Measurements from ENCODE around the gene EXOC3. TPM values are rescaled to one million over a fixed set of nuclear protein-coding genes. Genes with fewer than 3 reads are reported as not detected.

EXOC3 gene
- total RNA-seq, 2 donors from 2014 or later: 38.6 to 53.7 TPM

DNA sequence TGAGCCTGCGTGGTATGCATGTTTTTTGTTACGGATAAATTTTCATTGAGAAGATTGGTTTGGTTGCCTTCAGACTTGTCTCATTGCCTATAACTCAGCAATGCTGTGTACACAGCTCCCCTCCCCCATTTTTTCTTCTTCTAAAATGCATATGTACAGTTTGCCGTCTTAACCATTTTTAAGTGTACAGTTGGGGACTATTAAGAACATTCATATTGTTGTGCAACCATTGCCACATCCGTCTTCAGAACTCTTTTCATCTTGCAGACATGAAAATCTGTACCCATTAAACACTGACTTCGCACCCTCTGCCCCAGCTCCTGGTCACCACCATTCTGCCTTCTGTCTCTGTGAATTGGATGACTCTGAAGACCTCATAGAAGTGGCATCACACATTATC, 6.2 kb downstream of the EXOC3 start:
- Mint-ChIP-seq H3K4me1 (peaks cover 3% of the 10 kb centered on the region), H3K27me3 (ENCODE audit: insufficient read depth) (no peaks in the 10 kb centered on the region), H3K27ac (no peak overlapping the region), H3K9me3 (peaks cover 6% of the 10 kb centered on the region), H3K36me3 (ENCODE audit: low read depth) (peaks cover 75% of the 10 kb centered on the region), H3K4me3 (no peak overlapping the region)
- Histone ChIP-seq H3K4me1 (ENCODE audit: control insufficient read depth, insufficient read depth, low read length) (no peaks in the 10 kb centered on the region), H3K27ac (ENCODE audit: low read depth, low read length) (no peak overlapping the region), H3K27me3 (ENCODE audit: control insufficient read depth, insufficient read depth, low read length, poor library complexity, severe bottlenecking) (no peaks in the 10 kb centered on the region), H3K36me3 (ENCODE audit: control insufficient read depth, insufficient read depth, low read length) (peaks cover 72% of the 10 kb centered on the region), H3K9me3 (ENCODE audit: control insufficient read depth, low read length) (peaks cover 13% of the 10 kb centered on the region), H3K9ac (ENCODE audit: extremely low read depth, low read length, poor library complexity, severe bottlenecking) (no peak overlapping the region), H3K4me3 (ENCODE audit: low read length) (no peak overlapping the region)
- no peak for DNase-seq
- WGBS, 2 experiments (ENCODE audit: insufficient coverage in 1 of 2, insufficient read length in 1 of 2): 97% methylated on average over 5 of the region's 5 CpGs
- TF ChIP-seq, protein P1, sequence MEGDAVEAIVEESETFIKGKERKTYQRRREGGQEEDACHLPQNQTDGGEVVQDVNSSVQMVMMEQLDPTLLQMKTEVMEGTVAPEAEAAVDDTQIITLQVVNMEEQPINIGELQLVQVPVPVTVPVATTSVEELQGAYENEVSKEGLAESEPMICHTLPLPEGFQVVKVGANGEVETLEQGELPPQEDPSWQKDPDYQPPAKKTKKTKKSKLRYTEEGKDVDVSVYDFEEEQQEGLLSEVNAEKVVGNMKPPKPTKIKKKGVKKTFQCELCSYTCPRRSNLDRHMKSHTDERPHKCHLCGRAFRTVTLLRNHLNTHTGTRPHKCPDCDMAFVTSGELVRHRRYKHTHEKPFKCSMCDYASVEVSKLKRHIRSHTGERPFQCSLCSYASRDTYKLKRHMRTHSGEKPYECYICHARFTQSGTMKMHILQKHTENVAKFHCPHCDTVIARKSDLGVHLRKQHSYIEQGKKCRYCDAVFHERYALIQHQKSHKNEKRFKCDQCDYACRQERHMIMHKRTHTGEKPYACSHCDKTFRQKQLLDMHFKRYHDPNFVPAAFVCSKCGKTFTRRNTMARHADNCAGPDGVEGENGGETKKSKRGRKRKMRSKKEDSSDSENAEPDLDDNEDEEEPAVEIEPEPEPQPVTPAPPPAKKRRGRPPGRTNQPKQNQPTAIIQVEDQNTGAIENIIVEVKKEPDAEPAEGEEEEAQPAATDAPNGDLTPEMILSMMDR (conservative IDR thresholded peaks at IDR 0.05): no peak

DNA sequence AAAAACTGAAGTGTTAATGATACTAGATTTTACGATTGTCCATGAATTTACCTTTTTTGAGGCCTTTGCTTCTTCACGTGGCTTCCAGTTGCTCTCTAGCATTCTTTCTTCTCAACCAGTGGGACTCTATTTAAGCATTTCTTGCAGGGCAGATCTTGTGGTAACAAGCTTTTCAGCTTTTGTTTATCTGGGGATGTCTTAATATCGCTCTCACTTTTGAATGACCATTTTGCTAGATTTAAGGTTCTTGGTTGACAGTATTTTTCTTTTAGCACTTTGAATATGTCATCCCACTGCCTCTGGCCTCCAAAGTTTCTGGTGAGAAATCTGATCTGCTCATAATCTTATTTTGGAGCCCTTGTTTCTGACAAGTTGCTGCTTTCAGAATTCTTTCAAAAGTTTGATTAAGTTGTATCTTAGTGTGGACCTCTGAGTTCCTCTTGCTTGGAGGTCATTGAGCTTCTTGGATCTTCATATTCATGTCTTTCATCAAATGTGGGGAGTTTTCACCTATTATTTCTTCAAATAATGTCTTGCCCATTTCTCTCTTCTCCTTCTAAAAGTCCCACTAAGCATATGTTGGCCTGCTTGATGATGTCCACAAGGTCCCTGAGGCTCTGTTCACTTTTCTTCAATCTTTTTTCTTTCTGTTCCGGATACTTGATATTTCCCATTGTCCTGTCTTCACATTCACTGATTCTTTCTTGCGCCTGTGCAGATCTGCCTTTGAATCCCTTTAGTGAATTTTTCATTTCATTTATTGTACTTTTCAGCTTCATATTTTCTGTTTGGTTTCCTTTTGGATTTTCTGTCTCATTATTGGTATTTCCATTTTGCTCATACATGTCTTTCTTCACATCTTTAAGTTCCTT, 8.8 kb downstream of the EXOC3 start:
- no peaks in the 10 kb centered on the region for H3K4me1 Mint-ChIP-seq
- DNase-seq: no peak
- Histone ChIP-seq H3K4me1 (ENCODE audit: control insufficient read depth, insufficient read depth, low read length) (no peaks in the 10 kb centered on the region), H3K36me3 (ENCODE audit: control insufficient read depth, insufficient read depth, low read length) (peaks cover 92% of the 10 kb centered on the region), H3K4me3 (ENCODE audit: low read length) (peak overlapping the region; percentile 11), H3K9ac (ENCODE audit: extremely low read depth, low read length, poor library complexity, severe bottlenecking) (no peak overlapping the region), H3K9me3 (ENCODE audit: control insufficient read depth, low read length) (peaks cover 13% of the 10 kb centered on the region), H3K27me3 (ENCODE audit: control insufficient read depth, insufficient read depth, low read length, poor library complexity, severe bottlenecking) (no peaks in the 10 kb centered on the region), H3K27ac (ENCODE audit: low read depth, low read length) (no peak overlapping the region)
- peaks cover 6% of the 10 kb centered on the region for H3K9me3 Mint-ChIP-seq
- H3K36me3 Mint-ChIP-seq (ENCODE audit: low read depth): peaks cover 80% of the 10 kb centered on the region
- no peak overlapping the region for H3K27ac Mint-ChIP-seq
- no peaks in the 10 kb centered on the region for H3K27me3 Mint-ChIP-seq (ENCODE audit: insufficient read depth)
- WGBS, 2 experiments (ENCODE audit: insufficient coverage in 1 of 2, insufficient read length in 1 of 2): 82 to 92% methylated on average over 3 to 5 of the region's 5 CpGs
- H3K4me3 Mint-ChIP-seq: no peak overlapping the region
- TF ChIP-seq, protein P1 (conservative IDR thresholded peaks at IDR 0.05): no peak

DNA sequence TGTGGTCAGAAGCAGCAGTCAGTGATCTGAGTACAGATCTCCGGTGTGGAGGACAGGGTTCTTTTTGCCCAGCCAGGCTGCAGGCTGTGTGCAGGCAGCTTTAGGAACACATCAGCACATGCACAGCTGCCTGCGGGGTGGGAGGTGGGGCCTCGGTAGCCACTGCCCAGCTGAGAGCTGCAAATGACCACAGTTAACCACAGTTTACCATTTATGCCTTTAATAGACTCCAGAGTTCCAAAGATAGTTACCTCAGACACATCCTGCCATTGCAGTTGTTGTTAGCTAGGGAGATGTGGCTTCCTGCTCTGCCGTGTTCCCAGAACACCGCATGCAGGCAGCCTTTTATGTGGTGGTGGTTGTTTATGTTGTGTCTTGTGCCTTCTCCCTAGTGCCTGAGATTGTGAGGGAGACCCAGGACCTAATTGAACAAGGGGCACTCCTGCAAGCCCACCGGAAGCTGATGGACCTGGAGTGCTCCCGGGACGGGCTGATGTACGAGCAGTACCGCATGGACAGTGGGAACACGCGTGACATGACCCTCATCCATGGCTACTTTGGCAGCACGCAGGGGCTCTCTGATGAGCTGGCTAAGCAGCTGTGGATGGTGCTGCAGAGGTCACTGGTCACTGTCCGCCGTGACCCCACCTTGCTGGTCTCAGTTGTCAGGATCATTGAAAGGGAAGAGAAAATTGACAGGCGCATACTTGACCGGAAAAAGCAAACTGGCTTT, 10.2 kb downstream of the EXOC3 start:
- Mint-ChIP-seq H3K36me3 (ENCODE audit: low read depth) (peaks cover 72% of the 10 kb centered on the region), H3K4me1 (no peaks in the 10 kb centered on the region), H3K9me3 (peaks cover 6% of the 10 kb centered on the region), H3K4me3 (no peak overlapping the region), H3K27me3 (ENCODE audit: insufficient read depth) (no peaks in the 10 kb centered on the region), H3K27ac (no peak overlapping the region)
- no peaks in the 10 kb centered on the region for H3K4me1 ChIP-seq (ENCODE audit: control insufficient read depth, insufficient read depth, low read length)
- peaks cover 13% of the 10 kb centered on the region for H3K9me3 ChIP-seq (ENCODE audit: control insufficient read depth, low read length)
- H3K4me3 ChIP-seq (ENCODE audit: low read length): no peak overlapping the region
- H3K27me3 ChIP-seq (ENCODE audit: control insufficient read depth, insufficient read depth, low read length, poor library complexity, severe bottlenecking): no peaks in the 10 kb centered on the region
- DNase-seq: peak; percentile 30
- TF ChIP-seq, protein P1 (conservative IDR thresholded peaks at IDR 0.05): no peak
- peaks cover 93% of the 10 kb centered on the region for H3K36me3 ChIP-seq (ENCODE audit: control insufficient read depth, insufficient read depth, low read length)
- H3K27ac ChIP-seq (ENCODE audit: low read depth, low read length): no peak overlapping the region
- 94 to 96% methylated on average over 14 to 17 of the region's 17 CpGs for WGBS, 2 experiments (ENCODE audit: insufficient coverage in 1 of 2, insufficient read length in 1 of 2)
- no peak overlapping the region for H3K9ac ChIP-seq (ENCODE audit: extremely low read depth, low read length, poor library complexity, severe bottlenecking)
